Panc1 (cell line): ENCODE results near the gene PSMA7. TPM values are rescaled to one million over a fixed set of nuclear protein-coding genes. Genes with fewer than 3 reads are reported as not detected.

Source experiments
- ATAC-seq: fragments of 200-7000 bp; cut with Tn5 transposase; 2 replicates; pipeline ENCODE4 v1.9.1; 2020; ENCODE audit warnings: mild to moderate bottlenecking, moderate library complexity
- BruUV-seq: library from RNA; stranded (reverse); fragments of 400-500 nt; replicated peaks from 2 replicates; lab custom pipeline; 2021; lab: Mats Ljungman, UMichigan
- CTCF ChIA-PET: fragments of 300-600 bp; sonication (Branson Sonifier 250); formaldehyde crosslinking; loops from one replicate; lab custom pipeline; 2022; ENCODE audit warnings: antibody characterized with exemption; lab: Charles Lee
- POLR2A ChIA-PET: fragments of 300-600 bp; sonication (Branson Sonifier 250); formaldehyde crosslinking; loops from one replicate; lab custom pipeline; 2022; ENCODE audit warnings: antibody characterized with exemption; lab: Charles Lee
- DNase-seq: peaks from one replicate; pipeline ENCODE4 v3.0.0-alpha.2; 2010; ENCODE audit warnings: low read depth, low spot score
- H3K27ac ChIP-seq: 2 replicates; pipeline ENCODE4 v1.5.1; 2011; ENCODE audit warnings: mild to moderate bottlenecking, low read length, inconsistent platforms
- H3K27me3 ChIP-seq: fragments of 200-500 bp; sonication (Bioruptor generic); 2 replicates; pipeline ENCODE4 v1.6.0; 2014; ENCODE audit warnings: low read length, inconsistent platforms; ENCODE audit not compliant: control insufficient read depth, insufficient read depth
- H3K36me3 ChIP-seq: fragments of 200-500 bp; sonication (Bioruptor generic); 2 replicates; pipeline ENCODE4 v1.5.1; 2014; ENCODE audit warnings: inconsistent platforms, mild to moderate bottlenecking, low read length, moderate library complexity; ENCODE audit not compliant: control insufficient read depth, insufficient read depth
- H3K4me1 ChIP-seq: 2 replicates; pipeline ENCODE4 v1.5.1; 2011; ENCODE audit warnings: inconsistent platforms, mild to moderate bottlenecking, low read length, moderate library complexity; ENCODE audit not compliant: control insufficient read depth, insufficient read depth
- H3K4me3 ChIP-seq, 2 experiments: 2 replicates each; pipeline ENCODE4 v1.5.1; 2011 to 2012; ENCODE audit warnings: low read depth in 2 of 2, low read length in 2 of 2, mild to moderate bottlenecking in 2 of 2, inconsistent platforms in 1 of 2, moderate library complexity in 1 of 2
- H3K9me3 ChIP-seq: fragments of 200-500 bp; sonication (Bioruptor generic); 2 replicates; pipeline ENCODE4 v1.5.1; 2014; ENCODE audit warnings: low read depth, mild to moderate bottlenecking, inconsistent platforms, low read length, moderate library complexity; ENCODE audit not compliant: control insufficient read depth, insufficient read depth
- POLR2AphosphoS5 ChIP-seq: IDR thresholded peaks from 2 replicates; pipeline ENCODE4 v1.6.1; 2012; ENCODE audit warnings: mild to moderate bottlenecking, low read depth, low read length, moderate library complexity
- SIN3A ChIP-seq: IDR thresholded peaks from 2 replicates; pipeline ENCODE4 v1.6.1; 2012; ENCODE audit warnings: low read depth, mild to moderate bottlenecking, low read length, moderate library complexity, borderline replicate concordance; ENCODE audit not compliant: insufficient read depth
- TCF7L2 ChIP-seq: IDR thresholded peaks from 2 replicates; pipeline ENCODE4 v1.6.1; 2011; ENCODE audit warnings: mild to moderate bottlenecking, low read depth, low read length, inconsistent platforms
- in situ Hi-C: cut with HindIII; loops from 2 replicates; pipeline ENCODE4 v1.10.0; 2016; ENCODE audit warnings: low sequenced_read_pairs, low pct_unique_long_range_greater_than_20kb
- intact Hi-C: fragments of 100-400 bp; cut with micrococcal nuclease; formaldehyde crosslinking; loops from one replicate; pipeline ENCODE4 v1.10.0; 2022; ENCODE audit not compliant: unreplicated experiment
- total RNA-seq: library from RNA; stranded (reverse); gene quantifications from one replicate; pipeline ENCODE4 v1.2.1, GENCODE V29; 2021; ENCODE audit not compliant: unreplicated experiment
- TF ChIP-seq, protein P1 (sequence below): fragments of 450-650 bp; IDR thresholded peaks from 2 replicates; pipeline ENCODE4 v1.5.1; 2017; ENCODE audit warnings: mild to moderate bottlenecking
- TF ChIP-seq, protein P2 (sequence below), 2 experiments: IDR thresholded peaks; 2 replicates each; pipeline ENCODE4 v1.6.1; 2011 to 2012; ENCODE audit warnings: low read depth in 2 of 2, control low read depth in 1 of 2, low read length in 1 of 2, mild to moderate bottlenecking in 1 of 2, moderate library complexity in 1 of 2; ENCODE audit not compliant: insufficient read depth in 1 of 2

The PSMA7 gene
- total RNA-seq, 1 experiment from 2014 or later = 402 TPM

DNA sequence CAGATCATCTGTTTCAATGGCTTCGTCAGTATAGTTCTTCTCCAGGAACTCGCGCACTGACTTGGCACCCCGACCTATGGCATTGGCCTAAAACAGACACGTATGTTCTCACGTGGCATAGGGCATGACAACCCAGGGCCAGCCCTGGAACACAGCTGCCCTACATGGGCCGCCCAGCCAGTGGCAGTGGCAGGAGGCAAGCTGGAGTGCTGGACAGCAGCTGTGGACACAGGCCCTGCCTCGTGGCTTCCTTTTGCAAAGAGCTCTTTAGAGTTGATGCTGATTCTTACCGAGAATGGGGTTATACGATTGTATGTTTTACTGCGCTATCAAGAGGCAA is 5.0 kb downstream of the PSMA7 start:
- POLR2A ChIA-PET = no interaction called here
- intact Hi-C loops (loop anchor here (5.0 kb wide), 1 partner anchor 71 kb away; the partner anchor contains the start of gene TAF4), in situ Hi-C loops (no loop called here)
- no peak overlapping the region for H3K27ac ChIP-seq
- H3K4me3 ChIP-seq = no peak overlapping the region
- no peak for ATAC-seq
- H3K36me3 ChIP-seq = peaks cover 43% of the 10 kb centered on the region
- CTCF ChIA-PET = no interaction called here
- H3K9me3 ChIP-seq = no peaks in the 10 kb centered on the region
- no peaks in the 10 kb centered on the region for H3K27me3 ChIP-seq
- DNase-seq = no peak
- H3K4me1 ChIP-seq = peaks cover 12% of the 10 kb centered on the region; the same call in 1 of the 2 replicates
- no TSS peak for BruUV-seq
- TF ChIP-seq POLR2AphosphoS5 (no peak), TCF7L2 (no peak), SIN3A (no peak)
- TF ChIP-seq, protein P1, sequence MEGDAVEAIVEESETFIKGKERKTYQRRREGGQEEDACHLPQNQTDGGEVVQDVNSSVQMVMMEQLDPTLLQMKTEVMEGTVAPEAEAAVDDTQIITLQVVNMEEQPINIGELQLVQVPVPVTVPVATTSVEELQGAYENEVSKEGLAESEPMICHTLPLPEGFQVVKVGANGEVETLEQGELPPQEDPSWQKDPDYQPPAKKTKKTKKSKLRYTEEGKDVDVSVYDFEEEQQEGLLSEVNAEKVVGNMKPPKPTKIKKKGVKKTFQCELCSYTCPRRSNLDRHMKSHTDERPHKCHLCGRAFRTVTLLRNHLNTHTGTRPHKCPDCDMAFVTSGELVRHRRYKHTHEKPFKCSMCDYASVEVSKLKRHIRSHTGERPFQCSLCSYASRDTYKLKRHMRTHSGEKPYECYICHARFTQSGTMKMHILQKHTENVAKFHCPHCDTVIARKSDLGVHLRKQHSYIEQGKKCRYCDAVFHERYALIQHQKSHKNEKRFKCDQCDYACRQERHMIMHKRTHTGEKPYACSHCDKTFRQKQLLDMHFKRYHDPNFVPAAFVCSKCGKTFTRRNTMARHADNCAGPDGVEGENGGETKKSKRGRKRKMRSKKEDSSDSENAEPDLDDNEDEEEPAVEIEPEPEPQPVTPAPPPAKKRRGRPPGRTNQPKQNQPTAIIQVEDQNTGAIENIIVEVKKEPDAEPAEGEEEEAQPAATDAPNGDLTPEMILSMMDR = no peak
- TF ChIP-seq, protein P2, sequence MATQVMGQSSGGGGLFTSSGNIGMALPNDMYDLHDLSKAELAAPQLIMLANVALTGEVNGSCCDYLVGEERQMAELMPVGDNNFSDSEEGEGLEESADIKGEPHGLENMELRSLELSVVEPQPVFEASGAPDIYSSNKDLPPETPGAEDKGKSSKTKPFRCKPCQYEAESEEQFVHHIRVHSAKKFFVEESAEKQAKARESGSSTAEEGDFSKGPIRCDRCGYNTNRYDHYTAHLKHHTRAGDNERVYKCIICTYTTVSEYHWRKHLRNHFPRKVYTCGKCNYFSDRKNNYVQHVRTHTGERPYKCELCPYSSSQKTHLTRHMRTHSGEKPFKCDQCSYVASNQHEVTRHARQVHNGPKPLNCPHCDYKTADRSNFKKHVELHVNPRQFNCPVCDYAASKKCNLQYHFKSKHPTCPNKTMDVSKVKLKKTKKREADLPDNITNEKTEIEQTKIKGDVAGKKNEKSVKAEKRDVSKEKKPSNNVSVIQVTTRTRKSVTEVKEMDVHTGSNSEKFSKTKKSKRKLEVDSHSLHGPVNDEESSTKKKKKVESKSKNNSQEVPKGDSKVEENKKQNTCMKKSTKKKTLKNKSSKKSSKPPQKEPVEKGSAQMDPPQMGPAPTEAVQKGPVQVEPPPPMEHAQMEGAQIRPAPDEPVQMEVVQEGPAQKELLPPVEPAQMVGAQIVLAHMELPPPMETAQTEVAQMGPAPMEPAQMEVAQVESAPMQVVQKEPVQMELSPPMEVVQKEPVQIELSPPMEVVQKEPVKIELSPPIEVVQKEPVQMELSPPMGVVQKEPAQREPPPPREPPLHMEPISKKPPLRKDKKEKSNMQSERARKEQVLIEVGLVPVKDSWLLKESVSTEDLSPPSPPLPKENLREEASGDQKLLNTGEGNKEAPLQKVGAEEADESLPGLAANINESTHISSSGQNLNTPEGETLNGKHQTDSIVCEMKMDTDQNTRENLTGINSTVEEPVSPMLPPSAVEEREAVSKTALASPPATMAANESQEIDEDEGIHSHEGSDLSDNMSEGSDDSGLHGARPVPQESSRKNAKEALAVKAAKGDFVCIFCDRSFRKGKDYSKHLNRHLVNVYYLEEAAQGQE (IDR thresholded peaks at IDR 0.05; ENCODE audit: insufficient read depth in 1 of 2, low read depth in 2 of 2, low read length in 1 of 2) = 0 out of 4 replicates have a peak, but pooled peaks of 1 of the 2 experiments have one; percentile 41

DNA sequence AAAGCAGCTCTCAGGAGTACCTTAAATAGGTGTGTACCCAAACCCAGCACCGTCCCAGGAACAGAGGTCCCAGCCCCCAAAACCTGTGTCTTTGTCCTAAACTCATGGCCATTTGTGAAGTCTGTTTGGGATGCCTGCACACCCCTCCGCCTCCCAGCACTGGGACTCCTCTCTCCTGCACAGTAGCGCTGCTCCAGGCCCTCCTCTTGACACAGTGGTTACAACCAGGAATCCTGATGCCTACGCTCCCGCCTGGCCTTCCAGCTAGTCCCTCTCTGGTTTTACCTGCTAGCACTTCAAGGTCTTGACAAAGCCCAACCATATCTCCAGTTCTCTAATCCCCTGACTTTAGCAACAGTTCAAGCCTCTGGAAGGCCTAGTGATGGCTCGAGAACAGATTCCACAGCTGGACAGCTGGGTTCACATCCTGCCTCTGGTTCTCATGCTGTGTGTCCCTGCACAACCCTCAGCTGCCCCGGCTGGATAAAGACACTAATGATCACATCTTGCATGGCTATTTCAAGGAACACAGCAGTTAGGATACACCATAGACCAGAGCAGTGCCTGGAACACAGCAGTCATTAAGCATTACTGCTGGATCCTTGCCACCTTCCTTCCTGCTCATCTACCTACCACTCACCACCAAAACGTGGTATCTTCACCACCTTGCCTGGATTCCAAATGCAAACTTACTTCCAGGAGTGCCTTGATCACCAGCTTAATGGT is 5.6 kb downstream of the PSMA7 start:
- no TSS peak for BruUV-seq
- intact Hi-C loops (loop anchor here (2.0 to 5.0 kb wide), 2 partner anchors 70 to 127 kb away; partner anchors contain the start of gene TAF4), in situ Hi-C loops (no loop called here)
- no peak for ATAC-seq
- no peak for TF ChIP-seq POLR2AphosphoS5
- TF ChIP-seq TCF7L2 = no peak
- TF ChIP-seq, protein P2 (IDR thresholded peaks at IDR 0.05; ENCODE audit: insufficient read depth in 1 of 2, low read depth in 2 of 2, low read length in 1 of 2) = no peak
- TF ChIP-seq, protein P1 = no peak
- no peak for TF ChIP-seq SIN3A
- POLR2A ChIA-PET = no interaction called here
- no peak overlapping the region for H3K4me3 ChIP-seq
- H3K27ac ChIP-seq = no peak overlapping the region
- H3K9me3 ChIP-seq = no peaks in the 10 kb centered on the region
- CTCF ChIA-PET = no interaction called here
- no peaks in the 10 kb centered on the region for H3K27me3 ChIP-seq
- no peak for DNase-seq
- H3K4me1 ChIP-seq = peaks cover 12% of the 10 kb centered on the region; the same call in 1 of the 2 replicates
- H3K36me3 ChIP-seq = peaks cover 43% of the 10 kb centered on the region
